ENCODE data around the gene HIVEP3.
A peak's percentile ranks its signal among the peaks of the same experiment; 100 is the strongest.

Gene HIVEP3

GRCh38 chr1:41913014-41913413, 5.7 kb downstream of the HIVEP3 start:
- TF ChIP-seq ZNF274 (IDR thresholded peaks at IDR 0.05; ENCODE audit: low read depth, low read length) (no peak), YY1 (IDR thresholded peaks at IDR 0.05; ENCODE audit: insufficient read depth, insufficient read length) (no peak), SUZ12 (IDR thresholded peaks at IDR 0.05; ENCODE audit: extremely low read depth, insufficient read depth, insufficient read length) (no peak)
- Histone ChIP-seq H3K36me3 (ENCODE audit: insufficient read depth, insufficient read length, low read length) (no peaks in the 10 kb centered on the region), H3K4me3 (ENCODE audit: insufficient read length, low read depth) (no peak overlapping the region), H3K9me3 (ENCODE audit: insufficient read depth, low read length) (no peaks in the 10 kb centered on the region), H3K27me3 (ENCODE audit: insufficient read depth, insufficient read length) (peaks cover 22% of the 10 kb centered on the region), H3K9ac (ENCODE audit: insufficient read length, low read depth) (no peak overlapping the region), H3K4me1 (ENCODE audit: insufficient read depth, insufficient read length) (no peaks in the 10 kb centered on the region)
- no peak for DNase-seq (ENCODE audit: low read depth, low spot score)

DNA sequence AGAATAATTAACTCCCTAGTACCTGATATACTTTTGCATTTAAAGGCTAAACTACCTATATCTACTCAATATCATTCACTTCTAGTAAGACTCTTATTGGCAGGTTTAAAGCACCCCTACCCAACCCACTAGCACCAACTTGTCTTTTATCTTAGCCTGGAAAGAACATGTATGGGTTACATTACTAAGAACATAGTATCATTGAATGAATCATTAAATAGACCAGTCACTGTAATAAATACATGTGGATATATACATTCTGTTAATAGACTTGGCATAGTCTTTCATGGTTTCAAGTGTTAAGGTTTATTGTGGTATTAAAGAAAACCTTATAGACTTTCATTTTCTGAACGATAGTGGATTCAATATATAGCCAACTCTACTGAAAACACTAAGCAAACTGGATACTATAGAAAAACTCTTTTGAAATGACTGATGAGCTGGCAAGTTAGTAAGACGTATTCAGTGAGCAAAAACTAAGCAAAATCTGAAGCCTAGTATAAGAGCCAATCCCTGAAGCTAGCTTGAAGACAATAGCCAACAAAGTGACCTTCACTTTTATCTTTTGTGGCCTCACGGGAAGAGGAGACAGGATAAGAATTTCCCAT, 10.3 kb downstream of the HIVEP3 start:
- no peak overlapping the region for H3K4me3 ChIP-seq (ENCODE audit: insufficient read length, low read depth)
- H3K9me3 ChIP-seq (ENCODE audit: insufficient read depth, low read length): no peaks in the 10 kb centered on the region
- no peak for DNase-seq (ENCODE audit: low read depth, low spot score)
- no peaks in the 10 kb centered on the region for H3K27me3 ChIP-seq (ENCODE audit: insufficient read depth, insufficient read length)
- H3K9ac ChIP-seq (ENCODE audit: insufficient read length, low read depth): no peak overlapping the region
- TF ChIP-seq SUZ12 (IDR thresholded peaks at IDR 0.05; ENCODE audit: extremely low read depth, insufficient read depth, insufficient read length) (no peak), ZNF274 (IDR thresholded peaks at IDR 0.05; ENCODE audit: low read depth, low read length) (no peak), YY1 (IDR thresholded peaks at IDR 0.05; ENCODE audit: insufficient read depth, insufficient read length) (no peak)
- no peaks in the 10 kb centered on the region for H3K4me1 ChIP-seq (ENCODE audit: insufficient read depth, insufficient read length)
- H3K36me3 ChIP-seq (ENCODE audit: insufficient read depth, insufficient read length, low read length): no peaks in the 10 kb centered on the region

GRCh38 chr1:41907446-41907845, 11.3 kb downstream of the HIVEP3 start:
- Histone ChIP-seq H3K4me3 (ENCODE audit: insufficient read length, low read depth) (no peak overlapping the region), H3K9me3 (ENCODE audit: insufficient read depth, low read length) (no peaks in the 10 kb centered on the region), H3K4me1 (ENCODE audit: insufficient read depth, insufficient read length) (peaks cover under 1% of the 10 kb centered on the region), H3K9ac (ENCODE audit: insufficient read length, low read depth) (no peak overlapping the region), H3K27me3 (ENCODE audit: insufficient read depth, insufficient read length) (no peaks in the 10 kb centered on the region), H3K36me3 (ENCODE audit: insufficient read depth, insufficient read length, low read length) (no peaks in the 10 kb centered on the region)
- no peak for TF ChIP-seq YY1 (IDR thresholded peaks at IDR 0.05; ENCODE audit: insufficient read depth, insufficient read length)
- no peak for TF ChIP-seq ZNF274 (IDR thresholded peaks at IDR 0.05; ENCODE audit: low read depth, low read length)
- no peak for DNase-seq (ENCODE audit: low read depth, low spot score)

DNA sequence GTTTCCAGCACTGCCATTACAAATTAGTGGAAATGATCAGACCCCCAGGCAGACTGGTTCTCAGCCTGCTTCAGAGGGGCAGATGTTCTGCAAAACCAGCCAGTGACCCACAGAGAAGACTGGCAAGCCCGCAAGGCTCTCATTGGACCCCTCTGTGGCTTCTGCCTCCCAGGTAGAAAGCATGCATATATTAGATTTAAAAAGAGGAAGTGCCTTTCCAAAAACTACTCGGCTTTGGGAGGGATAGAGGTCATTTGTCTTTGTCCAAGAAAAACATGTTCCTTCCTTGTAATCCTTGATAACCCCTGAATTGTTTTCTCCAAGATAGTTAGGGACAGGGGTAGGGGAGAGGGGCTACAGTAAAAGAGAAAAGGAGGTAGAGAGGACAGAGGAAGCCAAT, 11.8 kb downstream of the HIVEP3 start:
- DNase-seq (ENCODE audit: low read depth, low spot score): no peak
- peaks cover 5% of the 10 kb centered on the region for H3K4me1 ChIP-seq (ENCODE audit: insufficient read depth, insufficient read length)
- H3K36me3 ChIP-seq (ENCODE audit: insufficient read depth, insufficient read length, low read length): no peaks in the 10 kb centered on the region
- H3K9ac ChIP-seq (ENCODE audit: insufficient read length, low read depth): no peak overlapping the region
- TF ChIP-seq SUZ12 (IDR thresholded peaks at IDR 0.05; ENCODE audit: extremely low read depth, insufficient read depth, insufficient read length) (no peak), YY1 (IDR thresholded peaks at IDR 0.05; ENCODE audit: insufficient read depth, insufficient read length) (no peak), ZNF274 (IDR thresholded peaks at IDR 0.05; ENCODE audit: low read depth, low read length) (no peak)
- H3K9me3 ChIP-seq (ENCODE audit: insufficient read depth, low read length): no peaks in the 10 kb centered on the region
- no peaks in the 10 kb centered on the region for H3K27me3 ChIP-seq (ENCODE audit: insufficient read depth, insufficient read length)
- H3K4me3 ChIP-seq (ENCODE audit: insufficient read length, low read depth): no peak overlapping the region

- Histone ChIP-seq H3K9me3 (ENCODE audit: insufficient read depth, low read length) (no peaks in the 10 kb centered on the region), H3K4me1 (ENCODE audit: insufficient read depth, insufficient read length) (peaks cover 17% of the 10 kb centered on the region), H3K4me3 (ENCODE audit: insufficient read length, low read depth) (no peak overlapping the region), H3K36me3 (ENCODE audit: insufficient read depth, insufficient read length, low read length) (no peaks in the 10 kb centered on the region), H3K9ac (ENCODE audit: insufficient read length, low read depth) (no peak overlapping the region), H3K27me3 (ENCODE audit: insufficient read depth, insufficient read length) (no peaks in the 10 kb centered on the region)
- DNase-seq (ENCODE audit: low read depth, low spot score): no peak
- TF ChIP-seq SUZ12 (IDR thresholded peaks at IDR 0.05; ENCODE audit: extremely low read depth, insufficient read depth, insufficient read length): no peak
- no peak for TF ChIP-seq YY1 (IDR thresholded peaks at IDR 0.05; ENCODE audit: insufficient read depth, insufficient read length)
- TF ChIP-seq ZNF274 (IDR thresholded peaks at IDR 0.05; ENCODE audit: low read depth, low read length): no peak
These were observed 13.5 kb downstream of the HIVEP3 start for GRCh38 chr1:41905093-41905675.

GRCh38 chr1:41902664-41903063, 16.1 kb downstream of the HIVEP3 start:
- Histone ChIP-seq H3K27me3 (ENCODE audit: insufficient read depth, insufficient read length) (no peaks in the 10 kb centered on the region), H3K9me3 (ENCODE audit: insufficient read depth, low read length) (no peaks in the 10 kb centered on the region), H3K4me1 (ENCODE audit: insufficient read depth, insufficient read length) (peaks cover 20% of the 10 kb centered on the region), H3K36me3 (ENCODE audit: insufficient read depth, insufficient read length, low read length) (no peaks in the 10 kb centered on the region), H3K4me3 (ENCODE audit: insufficient read length, low read depth) (no peak overlapping the region), H3K9ac (ENCODE audit: insufficient read length, low read depth) (no peak overlapping the region)
- DNase-seq (ENCODE audit: low read depth, low spot score): no peak
- TF ChIP-seq SUZ12 (IDR thresholded peaks at IDR 0.05; ENCODE audit: extremely low read depth, insufficient read depth, insufficient read length): no peak
- TF ChIP-seq YY1 (IDR thresholded peaks at IDR 0.05; ENCODE audit: insufficient read depth, insufficient read length): no peak
- no peak for TF ChIP-seq ZNF274 (IDR thresholded peaks at IDR 0.05; ENCODE audit: low read depth, low read length)

GRCh38 chr1:41902159-41902577, 16.6 kb downstream of the HIVEP3 start:
- Histone ChIP-seq H3K36me3 (ENCODE audit: insufficient read depth, insufficient read length, low read length) (no peaks in the 10 kb centered on the region), H3K9me3 (ENCODE audit: insufficient read depth, low read length) (no peaks in the 10 kb centered on the region), H3K4me3 (ENCODE audit: insufficient read length, low read depth) (no peak overlapping the region), H3K4me1 (ENCODE audit: insufficient read depth, insufficient read length) (peaks cover 20% of the 10 kb centered on the region), H3K27me3 (ENCODE audit: insufficient read depth, insufficient read length) (no peaks in the 10 kb centered on the region), H3K9ac (ENCODE audit: insufficient read length, low read depth) (no peak overlapping the region)
- no peak for TF ChIP-seq ZNF274 (IDR thresholded peaks at IDR 0.05; ENCODE audit: low read depth, low read length)
- peak; percentile 54 for DNase-seq (ENCODE audit: low read depth, low spot score)
